Measurements from ENCODE around the gene B9D1.

The B9D1 gene

GRCh38 chr17:19386974-19387920 lies 24.7 kb upstream of the B9D1 start, which contains the start of gene MFAP4:
MFAP4 (minus strand) TSS chr17:19387190; CDS start chr17:19387155, 35 bp downstream.
- TF ChIP-seq SP1 (IDR thresholded peaks at IDR 0.05): no peak
- POLR2A ChIA-PET: interaction anchor here (0.9 to 9.6 kb wide), 2 partner anchors 8 to 16 kb away, joined by 3 to 112 read pairs; partner anchors contain the start of gene MAPK7
- no peak for DNase-seq (ENCODE audit: extremely low spot score)
- CTCF ChIA-PET: no interaction called here

- ChIA-PET CTCF (no interaction called here), POLR2A (interaction anchor here (0.9 to 9.6 kb wide), 2 partner anchors 7 to 17 kb away, joined by 3 to 112 read pairs; partner anchors contain the start of gene MAPK7)
- no peak for DNase-seq (ENCODE audit: extremely low spot score)
- TF ChIP-seq ARNT (IDR thresholded peaks at IDR 0.05) (no peak), ELF4 (IDR thresholded peaks at IDR 0.05) (no peak), FOXK2 (IDR thresholded peaks at IDR 0.05) (no peak), SP1 (IDR thresholded peaks at IDR 0.05) (no peak), BHLHE40 (IDR thresholded peaks at IDR 0.05; ENCODE audit: borderline replicate concordance) (no peak), L3MBTL2 (conservative IDR thresholded peaks at IDR 0.05) (no peak), LEF1 (IDR thresholded peaks at IDR 0.05; ENCODE audit: borderline replicate concordance) (no peak)
Observed at GRCh38 chr17:19386051-19386929, 23.8 kb upstream of the B9D1 start.

- CTCF ChIA-PET: no interaction called here
- POLR2A ChIA-PET: interaction anchor here (9.6 kb wide), 1 partner anchor 7 kb away, joined by 112 read pairs; the partner anchor contains the start of gene MAPK7
- DNase-seq (ENCODE audit: extremely low spot score): no peak
- no peak for TF ChIP-seq ZNF384 (IDR thresholded peaks at IDR 0.05)
- TF ChIP-seq SP1 (IDR thresholded peaks at IDR 0.05): no peak
- TF ChIP-seq BHLHE40 (IDR thresholded peaks at IDR 0.05; ENCODE audit: borderline replicate concordance): no peak
- no peak for TF ChIP-seq LEF1 (IDR thresholded peaks at IDR 0.05; ENCODE audit: borderline replicate concordance)
- TF ChIP-seq NFRKB (IDR thresholded peaks at IDR 0.05): no peak
- TF ChIP-seq ARNT (IDR thresholded peaks at IDR 0.05): no peak
- no peak for TF ChIP-seq FOXM1 (IDR thresholded peaks at IDR 0.05; ENCODE audit: borderline replicate concordance)
- TF ChIP-seq TARDBP (IDR thresholded peaks at IDR 0.05): no peak
- no peak for TF ChIP-seq CTBP1 (IDR thresholded peaks at IDR 0.05; ENCODE audit: borderline replicate concordance)
- no peak for TF ChIP-seq ELF4 (IDR thresholded peaks at IDR 0.05)
- no peak for TF ChIP-seq PKNOX1 (IDR thresholded peaks at IDR 0.05)
- TF ChIP-seq L3MBTL2 (conservative IDR thresholded peaks at IDR 0.05): no peak
- TF ChIP-seq HDGF (IDR thresholded peaks at IDR 0.05; ENCODE audit: borderline replicate concordance): no peak
- no peak for TF ChIP-seq FOXK2 (IDR thresholded peaks at IDR 0.05)
- no peak for TF ChIP-seq SUZ12 (IDR thresholded peaks at IDR 0.05)
- TF ChIP-seq FOXA1 (IDR thresholded peaks at IDR 0.05): no peak
Observed at GRCh38 chr17:19385521-19385983, 23.0 kb upstream of the B9D1 start.

GRCh38 chr17:19384723-19385391 lies 22.3 kb upstream of the B9D1 start:
- DNase-seq (ENCODE audit: extremely low spot score): no peak
- TF ChIP-seq ARNT (IDR thresholded peaks at IDR 0.05) (no peak), ELF4 (IDR thresholded peaks at IDR 0.05) (no peak), TARDBP (IDR thresholded peaks at IDR 0.05) (no peak), PKNOX1 (IDR thresholded peaks at IDR 0.05) (no peak), HDGF (IDR thresholded peaks at IDR 0.05; ENCODE audit: borderline replicate concordance) (no peak), SUZ12 (IDR thresholded peaks at IDR 0.05) (no peak), ZNF384 (IDR thresholded peaks at IDR 0.05) (no peak), LEF1 (IDR thresholded peaks at IDR 0.05; ENCODE audit: borderline replicate concordance) (no peak), FOXA1 (IDR thresholded peaks at IDR 0.05) (no peak), FOXM1 (IDR thresholded peaks at IDR 0.05; ENCODE audit: borderline replicate concordance) (no peak), FOXK2 (IDR thresholded peaks at IDR 0.05) (no peak), CTBP1 (IDR thresholded peaks at IDR 0.05; ENCODE audit: borderline replicate concordance) (no peak), BHLHE40 (IDR thresholded peaks at IDR 0.05; ENCODE audit: borderline replicate concordance) (no peak), SP1 (IDR thresholded peaks at IDR 0.05) (no peak), NFRKB (IDR thresholded peaks at IDR 0.05) (no peak), L3MBTL2 (conservative IDR thresholded peaks at IDR 0.05) (no peak)
- ChIA-PET POLR2A (interaction anchor here (9.6 kb wide), 1 partner anchor 6 kb away, joined by 112 read pairs; the partner anchor contains the start of gene MAPK7), CTCF (no interaction called here)

- POLR2A ChIA-PET: no interaction called here
- CTCF ChIA-PET: no interaction called here
- no peak for DNase-seq (ENCODE audit: extremely low spot score)
- no peak for TF ChIP-seq TARDBP (IDR thresholded peaks at IDR 0.05)
- no peak for TF ChIP-seq ELF4 (IDR thresholded peaks at IDR 0.05)
- TF ChIP-seq L3MBTL2 (conservative IDR thresholded peaks at IDR 0.05): no peak
- TF ChIP-seq FOXA1 (IDR thresholded peaks at IDR 0.05): no peak
- TF ChIP-seq ZNF384 (IDR thresholded peaks at IDR 0.05): no peak
- TF ChIP-seq FOXK2 (IDR thresholded peaks at IDR 0.05): no peak
- TF ChIP-seq LEF1 (IDR thresholded peaks at IDR 0.05; ENCODE audit: borderline replicate concordance): no peak
- no peak for TF ChIP-seq ARNT (IDR thresholded peaks at IDR 0.05)
- no peak for TF ChIP-seq SP1 (IDR thresholded peaks at IDR 0.05)
- TF ChIP-seq HDGF (IDR thresholded peaks at IDR 0.05; ENCODE audit: borderline replicate concordance): no peak
- TF ChIP-seq NFRKB (IDR thresholded peaks at IDR 0.05): no peak
- no peak for TF ChIP-seq FOXM1 (IDR thresholded peaks at IDR 0.05; ENCODE audit: borderline replicate concordance)
- no peak for TF ChIP-seq CTBP1 (IDR thresholded peaks at IDR 0.05; ENCODE audit: borderline replicate concordance)
- no peak for TF ChIP-seq SUZ12 (IDR thresholded peaks at IDR 0.05)
- no peak for TF ChIP-seq PKNOX1 (IDR thresholded peaks at IDR 0.05)
- no peak for TF ChIP-seq BHLHE40 (IDR thresholded peaks at IDR 0.05; ENCODE audit: borderline replicate concordance)
Observed at GRCh38 chr17:19383681-19384470, 21.4 kb upstream of the B9D1 start.
